Skeletal muscle tissue (tissue), 4 donors: ENCODE measurements around the gene ASIC4. TPM values are rescaled to one million over a fixed set of nuclear protein-coding genes. Genes with fewer than 3 reads are reported as not detected.

Experiments
- H3K27ac ChIP-seq: one replicate; pipeline ENCODE4 v1.7.0; 2013; ENCODE audit warnings: mild to moderate bottlenecking, low read depth, low read length, inconsistent platforms
- H3K27me3 ChIP-seq, 3 donors: one replicate each; pipeline ENCODE4 v1.7.0; 2013; ENCODE audit warnings: low read length in 3 of 3; ENCODE audit not compliant: control insufficient read depth in 3 of 3, insufficient read depth in 3 of 3
- H3K36me3 ChIP-seq, 3 donors: one replicate each; pipeline ENCODE4 v1.7.0; 2013; ENCODE audit warnings: low read length in 3 of 3; ENCODE audit not compliant: control insufficient read depth in 3 of 3, insufficient read depth in 3 of 3
- H3K4me1 ChIP-seq, 3 donors: one replicate each; pipeline ENCODE4 v1.7.0; 2013; ENCODE audit warnings: low read length in 3 of 3, mild to moderate bottlenecking in 3 of 3; ENCODE audit not compliant: control insufficient read depth in 3 of 3, insufficient read depth in 3 of 3
- H3K4me3 ChIP-seq, 3 donors: one replicate each; pipeline ENCODE4 v1.7.0; 2013; ENCODE audit warnings: low read length in 3 of 3
- H3K9ac ChIP-seq, 3 donors: one replicate each; pipeline ENCODE4 v1.7.0; 2013; ENCODE audit warnings: low read length in 3 of 3, mild to moderate bottlenecking in 3 of 3, moderate library complexity in 2 of 3, low read depth in 1 of 3
- H3K9me3 ChIP-seq, 3 donors: one replicate each; pipeline ENCODE4 v1.7.0; 2013; ENCODE audit warnings: low read length in 3 of 3; ENCODE audit not compliant: control insufficient read depth in 3 of 3
- total RNA-seq: library from RNA; depleted of rRNA; stranded (reverse); fragments of >200 nt; gene quantifications from one replicate; pipeline ENCODE4 v1.2.3, GENCODE V29; 2014
- donor health status: Osteomylitis.

The ASIC4 gene
- total RNA-seq, 1 donor from 2014 or later = not detected

- Histone ChIP-seq H3K4me3 (no peak overlapping the region), H3K9ac (no peak overlapping the region), H3K27ac (no peak overlapping the region), H3K4me1 (peaks cover 11 to 14% (median 12%) of the 10 kb centered on the region in 3 donors), H3K9me3 (no peaks in the 10 kb centered on the region), H3K27me3 (peaks cover 8 to 14% (median 8%) of the 10 kb centered on the region in 3 donors), H3K36me3 (peaks cover 36 to 51% (median 44%) of the 10 kb centered on the region in 3 donors)
These were observed 42.1 kb downstream of the ASIC4 start for GRCh38 chr2:219556413-219556812.

GRCh38 chr2:219557320-219557719 is 43.0 kb downstream of the ASIC4 start:
- Histone ChIP-seq H3K9ac (no peak overlapping the region), H3K4me1 (peaks cover 9 to 12% (median 9%) of the 10 kb centered on the region in 3 donors), H3K9me3 (no peaks in the 10 kb centered on the region), H3K4me3 (no peak overlapping the region), H3K36me3 (peaks cover 45 to 60% (median 53%) of the 10 kb centered on the region in 3 donors), H3K27me3 (peaks cover 8 to 14% (median 8%) of the 10 kb centered on the region in 3 donors), H3K27ac (no peak overlapping the region)

GRCh38 chr2:219557791-219558785 is 43.8 kb downstream of the ASIC4 start:
- Histone ChIP-seq H3K36me3 (peaks cover 52 to 68% (median 61%) of the 10 kb centered on the region in 3 donors), H3K9me3 (no peaks in the 10 kb centered on the region), H3K27ac (no peak overlapping the region), H3K9ac (no peak overlapping the region), H3K27me3 (peaks cover 4 to 14% (median 6%) of the 10 kb centered on the region in 3 donors), H3K4me3 (no peak overlapping the region), H3K4me1 (peaks cover 2 to 6% (median 3%) of the 10 kb centered on the region in 3 donors)

- Histone ChIP-seq H3K9me3 (no peaks in the 10 kb centered on the region), H3K4me3 (no peak overlapping the region), H3K27ac (no peak overlapping the region), H3K4me1 (no peaks in the 10 kb centered on the region), H3K36me3 (peaks cover 60 to 71% (median 68%) of the 10 kb centered on the region in 3 donors), H3K27me3 (peaks cover 0 to 3% (median 0%) of the 10 kb centered on the region in 3 donors), H3K9ac (no peak overlapping the region)
These were observed 45.1 kb downstream of the ASIC4 start for GRCh38 chr2:219559156-219559915.

- H3K4me1 ChIP-seq = no peaks in the 10 kb centered on the region
- no peaks in the 10 kb centered on the region for H3K27me3 ChIP-seq
- no peaks in the 10 kb centered on the region for H3K9me3 ChIP-seq
- H3K4me3 ChIP-seq = no peak overlapping the region
- peaks cover 68 to 77% (median 69%) of the 10 kb centered on the region in 3 donors for H3K36me3 ChIP-seq
- H3K9ac ChIP-seq = no peak overlapping the region
- no peak overlapping the region for H3K27ac ChIP-seq
These were observed 46.0 kb downstream of the ASIC4 start for GRCh38 chr2:219560037-219560892.

GRCh38 chr2:219560893-219561178 is 46.6 kb downstream of the ASIC4 start:
- Histone ChIP-seq H3K4me3 (no peak overlapping the region), H3K27me3 (no peaks in the 10 kb centered on the region), H3K4me1 (no peaks in the 10 kb centered on the region), H3K27ac (no peak overlapping the region), H3K36me3 (peaks cover 69 to 75% (median 70%) of the 10 kb centered on the region in 3 donors), H3K9ac (no peak overlapping the region), H3K9me3 (no peaks in the 10 kb centered on the region)

GRCh38 chr2:219561179-219562048 is 47.1 kb downstream of the ASIC4 start:
- Histone ChIP-seq H3K4me1 (no peaks in the 10 kb centered on the region), H3K9ac (no peak overlapping the region), H3K36me3 (peaks cover 65 to 75% (median 70%) of the 10 kb centered on the region in 3 donors)

GRCh38 chr2:219562049-219563020 is 48.1 kb downstream of the ASIC4 start:
- no peak overlapping the region for H3K9ac ChIP-seq
- no peak overlapping the region for H3K27ac ChIP-seq

More at GRCh38 chr2:219561179-219562048, 47.1 kb downstream of the ASIC4 start:
- Histone ChIP-seq H3K9me3 (no peaks in the 10 kb centered on the region), H3K27me3 (no peaks in the 10 kb centered on the region), H3K27ac (no peak overlapping the region), H3K4me3 (no peak overlapping the region)

More at GRCh38 chr2:219562049-219563020, 48.1 kb downstream of the ASIC4 start:
- Histone ChIP-seq H3K27me3 (no peaks in the 10 kb centered on the region), H3K36me3 (peaks cover 69 to 74% (median 71%) of the 10 kb centered on the region in 3 donors), H3K4me1 (no peaks in the 10 kb centered on the region), H3K9me3 (no peaks in the 10 kb centered on the region), H3K4me3 (no peak overlapping the region)
